SU-DHL-6 (cell line): Measurements from ENCODE around the gene AK9.

Experiments used
- H2AFZ ChIP-seq: fragments of 200-600 bp; sonication (generic); 2 replicates; pipeline ENCODE4 v1.6.1; 2014; ENCODE audit warnings: low read depth, mild to moderate bottlenecking, moderate library complexity, mixed read lengths, antibody characterized with exemption, low read length; ENCODE audit not compliant: severe bottlenecking
- H3F3A ChIP-seq: fragments of 200-600 bp; shearing (Covaris generic); 2 replicates; pipeline ENCODE4 v1.6.0; 2016; ENCODE audit warnings: antibody characterized with exemption, mild to moderate bottlenecking; ENCODE audit not compliant: insufficient read depth
- H3K27ac ChIP-seq: fragments of 200-600 bp; sonication (generic); 2 replicates; pipeline ENCODE4 v1.5.1; 2016; ENCODE audit warnings: low read depth, mild to moderate bottlenecking, low read length, moderate library complexity, mixed read lengths
- H3K27me3 ChIP-seq: fragments of 200-600 bp; sonication (generic), shearing (Covaris generic); 2 replicates; pipeline ENCODE4 v1.6.0; 2014; ENCODE audit warnings: mild to moderate bottlenecking, low read length
- H3K36me3 ChIP-seq: fragments of 200-600 bp; sonication (generic); 2 replicates; pipeline ENCODE4 v1.6.1; 2014; ENCODE audit warnings: mild to moderate bottlenecking, low read length, mixed read lengths
- H3K4me2 ChIP-seq: fragments of 300-600, 200-600 bp; shearing (Covaris generic), sonication (generic); 2 replicates; pipeline ENCODE4 v1.6.0; 2014; ENCODE audit warnings: low read length, low read depth, mild to moderate bottlenecking; ENCODE audit not compliant: poor library complexity, severe bottlenecking
- H3K4me3 ChIP-seq: fragments of 200-600 bp; sonication (generic); 2 replicates; pipeline ENCODE4 v1.5.1; 2014; ENCODE audit warnings: antibody characterized with exemption, low read length, mild to moderate bottlenecking, mixed read lengths; ENCODE audit not compliant: insufficient read depth, poor library complexity, severe bottlenecking
- H3K79me2 ChIP-seq: fragments of 200-600 bp; sonication (generic); 2 replicates; pipeline ENCODE4 v1.6.1; 2014; ENCODE audit warnings: mild to moderate bottlenecking, low read length, moderate library complexity; ENCODE audit not compliant: insufficient read depth
- H3K9ac ChIP-seq: fragments of 200-600 bp; sonication (generic); 2 replicates; pipeline ENCODE4 v1.7.0; 2014; ENCODE audit warnings: mild to moderate bottlenecking, low read length
- H3K9me2 ChIP-seq: fragments of 200-600 bp; sonication (generic); replicated peaks from 2 replicates; pipeline ENCODE4 v1.6.1; 2014; ENCODE audit warnings: low read length; ENCODE audit not compliant: insufficient read depth
- H3K9me3 ChIP-seq: fragments of 200-600 bp; sonication (generic); 2 replicates; pipeline ENCODE4 v1.6.1; 2014; ENCODE audit warnings: low read length, mixed read lengths; ENCODE audit not compliant: insufficient read depth
- H4K20me1 ChIP-seq: fragments of 200-600 bp; sonication (generic); 2 replicates; pipeline ENCODE4 v1.6.1; 2014; ENCODE audit warnings: low read depth, mild to moderate bottlenecking, antibody characterized with exemption, low read length, moderate library complexity, mixed read lengths
- CTCF ChIP-seq: fragments of 200-600 bp; sonication (generic); IDR thresholded peaks from one replicate; pipeline ENCODE4 v1.5.1; 2017; ENCODE audit warnings: antibody characterized with exemption, mild to moderate bottlenecking, low read length, moderate library complexity; ENCODE audit not compliant: insufficient read depth, poor library complexity, severe bottlenecking
- EZH2phosphoT487 ChIP-seq: fragments of 200-600 bp; sonication (generic), shearing (Covaris generic); conservative IDR thresholded peaks from 2 replicates; pipeline ENCODE4 v1.6.1; 2018; ENCODE audit warnings: mild to moderate bottlenecking, antibody characterized with exemption, low read length, moderate library complexity, mixed read lengths

AK9 gene

GRCh38 chr6:109695468-109695867, 4.5 kb upstream of the AK9 start:
- Histone ChIP-seq H4K20me1 (no peaks in the 10 kb centered on the region), H3K27me3 (no peaks in the 10 kb centered on the region), H3F3A (peaks cover 9% of the 10 kb centered on the region; the same call in 1 of the 2 replicates), H3K4me2 (no peak overlapping the region), H3K79me2 (no peaks in the 10 kb centered on the region), H3K9me3 (no peaks in the 10 kb centered on the region), H2AFZ (no peak overlapping the region), H3K4me3 (no peak overlapping the region), H3K9ac (no peak overlapping the region), H3K27ac (no peak overlapping the region), H3K9me2 (no peaks in the 10 kb centered on the region), H3K36me3 (no peaks in the 10 kb centered on the region)
- TF ChIP-seq CTCF (no peak), EZH2phosphoT487 (no peak)

GRCh38 chr6:109693111-109693510, 2.1 kb upstream of the AK9 start:
- Histone ChIP-seq H3F3A (peaks cover 9% of the 10 kb centered on the region; the same call in 1 of the 2 replicates), H3K79me2 (no peaks in the 10 kb centered on the region), H3K4me3 (no peak overlapping the region), H4K20me1 (no peaks in the 10 kb centered on the region), H3K4me2 (peak overlapping the region; percentile 78), H3K27me3 (no peaks in the 10 kb centered on the region), H3K36me3 (no peaks in the 10 kb centered on the region), H3K27ac (no peak overlapping the region), H3K9ac (no peak overlapping the region), H3K9me2 (no peaks in the 10 kb centered on the region), H3K9me3 (no peaks in the 10 kb centered on the region), H2AFZ (no peak overlapping the region)
- no peak for TF ChIP-seq EZH2phosphoT487
- TF ChIP-seq CTCF = no peak

- no peak overlapping the region for H3K27ac ChIP-seq
- H3K36me3 ChIP-seq = no peaks in the 10 kb centered on the region
- H3K27me3 ChIP-seq = no peaks in the 10 kb centered on the region
- H3K79me2 ChIP-seq = no peaks in the 10 kb centered on the region
- peak overlapping the region; percentile 78 for H3K4me2 ChIP-seq
- TF ChIP-seq EZH2phosphoT487 (no peak), CTCF (no peak)
- H3K9me2 ChIP-seq = no peaks in the 10 kb centered on the region
- peak overlapping the region; percentile 83 for H3K4me3 ChIP-seq
- H3K9me3 ChIP-seq = no peaks in the 10 kb centered on the region
- peak overlapping the region; percentile 60 for H3K9ac ChIP-seq
- H4K20me1 ChIP-seq = no peaks in the 10 kb centered on the region
- H2AFZ ChIP-seq = peak overlapping the region; percentile 90
- peaks cover 9% of the 10 kb centered on the region; the same call in 1 of the 2 replicates for H3F3A ChIP-seq
Observed at GRCh38 chr6:109690373-109690736, 647 bp downstream of the AK9 start.

- Histone ChIP-seq H3K27me3 (no peaks in the 10 kb centered on the region), H3K4me2 (no peak overlapping the region), H3K27ac (no peak overlapping the region), H3K9me3 (no peaks in the 10 kb centered on the region), H2AFZ (no peak overlapping the region), H4K20me1 (no peaks in the 10 kb centered on the region), H3K79me2 (no peaks in the 10 kb centered on the region), H3F3A (peaks cover 5% of the 10 kb centered on the region; the same call in 1 of the 2 replicates), H3K9me2 (no peaks in the 10 kb centered on the region), H3K4me3 (no peak overlapping the region), H3K9ac (no peak overlapping the region), H3K36me3 (no peaks in the 10 kb centered on the region)
- TF ChIP-seq EZH2phosphoT487 (no peak), CTCF (no peak)
Observed at GRCh38 chr6:109687271-109687761, 3.7 kb downstream of the AK9 start.
